Tibial nerve (tissue), 4 donors: Measurements from ENCODE around the gene DLGAP1. TPM values are rescaled to one million over a fixed set of nuclear protein-coding genes. Genes with fewer than 3 reads are reported as not detected.

ENCODE experiments used
- DNase-seq, 2 donors: peaks; one replicate each; pipeline ENCODE4 v3.0.0-alpha.2; 2019; ENCODE audit warnings: low spot score in 2 of 2
- H3K27ac ChIP-seq, 4 donors: fragments of 200-600 bp; sonication (generic) in 3 of 4; one replicate each; pipeline ENCODE4 v1.5.1; 2017 to 2019; ENCODE audit warnings: mild to moderate bottlenecking in 1 of 4
- H3K27me3 ChIP-seq, 2 donors: fragments of 200-600 bp; sonication (generic) in 1 of 2; one replicate each; pipeline versions ENCODE4 v1.5.1 to v1.6.0; 2017 to 2019
- H3K36me3 ChIP-seq, 3 donors: fragments of 200-600 bp; sonication (generic); one replicate each; pipeline ENCODE4 v1.5.1; 2018 to 2019
- H3K4me1 ChIP-seq, 4 donors: fragments of 200-600 bp; sonication (generic) in 3 of 4; one replicate each; pipeline ENCODE4 v1.5.1; 2017 to 2019
- H3K4me3 ChIP-seq, 4 donors: fragments of 200-600 bp; sonication (generic) in 3 of 4; one replicate each; pipeline ENCODE4 v1.5.1; 2017 to 2019; ENCODE audit warnings: mild to moderate bottlenecking in 1 of 4, moderate library complexity in 1 of 4
- H3K9me3 ChIP-seq, 4 donors: fragments of 200-600 bp; sonication (generic) in 3 of 4; one replicate each; pipeline ENCODE4 v1.5.1; 2017 to 2019
- CTCF ChIP-seq, 5 experiments: fragments of 200-600 bp in 3 of 5; fragments of 450-650 bp in 2 of 5; sonication (generic) in 3 of 5; IDR thresholded peaks; one replicate each; pipeline ENCODE4 v1.5.1; 2016 to 2019; ENCODE audit warnings: antibody characterized with exemption in 5 of 5, mild to moderate bottlenecking in 3 of 5, moderate library complexity in 2 of 5
- EP300 ChIP-seq, 2 donors: sonication (generic); formaldehyde crosslinking; IDR thresholded peaks; one replicate each; pipeline ENCODE4 v1.6.1; 2017; ENCODE audit warnings: antibody characterized with exemption in 2 of 2, mild to moderate bottlenecking in 1 of 2
- POLR2A ChIP-seq, 2 donors: fragments of 450-650 bp; IDR thresholded peaks; one replicate each; pipeline ENCODE4 v1.6.1; 2017; ENCODE audit warnings: antibody characterized with exemption in 2 of 2, mild to moderate bottlenecking in 2 of 2, moderate library complexity in 2 of 2
- WGBS, 2 donors: methylation state at CpG; one replicate each; pipeline ENCODE4 v1.1.5; 2018; 5-methylcytosine and 5-hydroxymethylcytosine counted together
- total RNA-seq, 4 donors: library from RNA; depleted of rRNA; stranded (reverse); fragments of >200 nt; gene quantifications; one replicate each; pipeline ENCODE4 v1.1.0, GENCODE V29; 2016

DLGAP1 gene
- total RNA-seq, 4 donors from 2014 or later = 1.5 to 18.3 (median 2.5) TPM

DNA sequence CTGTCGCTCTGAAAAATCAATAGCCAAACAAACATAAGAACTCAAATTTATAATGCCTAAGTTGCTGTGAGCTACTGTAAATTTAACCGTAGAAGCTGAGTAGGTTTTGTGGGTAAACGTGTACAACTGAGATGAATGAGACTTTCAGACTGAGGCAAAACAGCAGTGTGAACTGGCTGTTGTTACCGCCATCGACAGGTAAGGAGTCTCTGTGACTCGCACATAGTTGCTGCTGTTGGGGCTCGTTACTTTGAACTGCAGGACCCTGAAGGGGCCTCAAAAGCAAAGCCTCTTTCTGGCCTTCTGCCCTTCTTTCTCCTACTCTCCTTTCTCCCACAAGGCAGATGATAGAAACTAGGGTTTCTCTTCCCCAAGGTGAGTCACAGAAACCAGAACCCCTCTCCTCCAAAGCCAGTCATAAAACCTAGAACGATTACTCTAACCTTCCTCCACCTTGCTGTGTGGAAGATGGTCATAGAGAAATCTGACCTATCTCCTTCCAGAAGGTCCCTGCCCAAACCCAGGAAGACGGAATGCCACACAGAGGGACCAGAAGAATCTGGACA is 101.2 kb downstream of the DLGAP1 start:
- Histone ChIP-seq H3K9me3 (no peaks in the 10 kb centered on the region), H3K27me3 (no peaks in the 10 kb centered on the region), H3K27ac (no peak overlapping the region), H3K36me3 (no peaks in the 10 kb centered on the region), H3K4me3 (no peak overlapping the region), H3K4me1 (no peaks in the 10 kb centered on the region)
- WGBS, 2 donors = 58 to 60% methylated on average over 9 of the region's 9 CpGs
- TF ChIP-seq CTCF (IDR thresholded peaks at IDR 0.05) = no peak
- TF ChIP-seq EP300 (IDR thresholded peaks at IDR 0.05) = no peak
- TF ChIP-seq POLR2A (IDR thresholded peaks at IDR 0.05) = no peak
- DNase-seq = no peak

DNA sequence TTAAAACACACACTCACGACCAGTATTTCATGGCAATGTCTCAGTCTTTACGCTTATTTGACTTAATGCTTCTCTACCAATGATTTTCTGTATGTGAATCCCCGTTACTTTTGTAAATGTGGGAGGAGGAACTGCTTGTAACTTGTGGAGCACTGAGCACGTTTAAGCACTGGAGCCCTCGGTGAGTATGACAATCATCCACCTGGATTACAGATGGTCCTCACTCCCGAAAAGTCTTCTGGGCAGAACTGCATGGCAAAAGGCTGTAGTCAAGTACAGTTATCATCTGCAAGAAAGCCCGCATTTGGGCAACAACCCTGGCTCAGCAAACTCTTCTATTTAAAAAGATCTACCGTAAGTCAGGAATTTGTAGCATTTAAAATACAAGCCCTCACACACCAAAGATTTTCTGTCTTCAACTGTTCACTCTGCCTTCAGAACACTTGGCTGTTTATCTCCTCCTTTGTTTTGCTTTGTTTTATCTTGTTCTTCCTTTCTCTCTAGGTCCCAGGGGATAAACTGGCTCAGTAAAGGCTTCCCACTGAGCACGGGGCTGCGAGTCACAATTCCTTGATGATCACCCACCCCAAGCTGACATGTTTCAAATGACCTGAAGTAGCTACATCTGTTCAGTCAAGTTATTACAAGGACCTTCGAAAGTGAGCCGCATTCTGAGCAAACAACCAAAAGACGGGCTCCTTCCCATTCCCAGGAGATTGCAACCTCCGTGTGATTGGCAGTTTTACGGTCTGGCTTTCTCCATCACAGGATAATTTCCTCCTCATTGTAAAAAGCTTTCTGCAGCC is 102.2 kb downstream of the DLGAP1 start:
- Histone ChIP-seq H3K36me3 (no peaks in the 10 kb centered on the region), H3K27ac (no peak overlapping the region), H3K4me3 (no peak overlapping the region), H3K9me3 (no peaks in the 10 kb centered on the region), H3K4me1 (no peaks in the 10 kb centered on the region), H3K27me3 (no peaks in the 10 kb centered on the region)
- DNase-seq = no peak
- TF ChIP-seq POLR2A (IDR thresholded peaks at IDR 0.05) (no peak), EP300 (IDR thresholded peaks at IDR 0.05) (no peak), CTCF (IDR thresholded peaks at IDR 0.05) (no peak)
- 44 to 52% methylated on average over 15 of the region's 15 CpGs for WGBS, 2 donors

GRCh38 chr18:4351005-4351404 is 104.1 kb downstream of the DLGAP1 start:
- Histone ChIP-seq H3K27ac (no peak overlapping the region), H3K4me1 (no peaks in the 10 kb centered on the region), H3K27me3 (no peaks in the 10 kb centered on the region), H3K36me3 (no peaks in the 10 kb centered on the region), H3K9me3 (no peaks in the 10 kb centered on the region), H3K4me3 (no peak overlapping the region)
- no peak for DNase-seq
- TF ChIP-seq CTCF (IDR thresholded peaks at IDR 0.05) = no peak
- TF ChIP-seq POLR2A (IDR thresholded peaks at IDR 0.05) = no peak
- no peak for TF ChIP-seq EP300 (IDR thresholded peaks at IDR 0.05)
- 86 to 90% methylated on average over 2 of the region's 2 CpGs for WGBS, 2 donors

GRCh38 chr18:4335386-4335785 is 119.7 kb downstream of the DLGAP1 start:
- Histone ChIP-seq H3K4me1 (no peaks in the 10 kb centered on the region), H3K27ac (no peak overlapping the region), H3K4me3 (no peak overlapping the region), H3K36me3 (no peaks in the 10 kb centered on the region), H3K27me3 (no peaks in the 10 kb centered on the region), H3K9me3 (no peaks in the 10 kb centered on the region)
- WGBS, 2 donors = 86 to 92% methylated on average over 1 of the region's 1 CpG
- DNase-seq = no peak
- TF ChIP-seq CTCF (IDR thresholded peaks at IDR 0.05) = no peak
- no peak for TF ChIP-seq EP300 (IDR thresholded peaks at IDR 0.05)
- TF ChIP-seq POLR2A (IDR thresholded peaks at IDR 0.05) = no peak

DNA sequence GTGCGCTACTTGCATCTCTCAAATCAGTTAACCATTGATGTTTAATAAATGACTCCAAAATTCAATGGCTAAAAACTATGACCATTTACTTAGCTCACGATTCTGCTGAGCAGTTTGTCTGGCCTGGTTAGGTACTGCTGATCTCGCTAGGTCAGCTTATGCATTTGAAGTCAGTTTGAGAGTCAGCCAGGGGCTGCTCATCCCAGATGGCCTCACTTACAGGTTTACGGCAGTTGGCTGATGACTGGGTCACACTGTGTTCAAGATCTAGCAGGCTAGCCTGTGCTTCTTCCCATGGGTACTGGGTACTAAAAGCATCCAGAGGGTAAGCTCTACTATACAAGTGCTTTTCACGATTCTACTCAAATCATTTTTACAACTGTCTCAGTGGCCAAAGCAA is 122.1 kb downstream of the DLGAP1 start:
- WGBS, 2 donors = 82 to 91% methylated on average over 5 of the region's 5 CpGs
- DNase-seq = no peak
- H3K9me3 ChIP-seq = no peaks in the 10 kb centered on the region
- H3K36me3 ChIP-seq = no peaks in the 10 kb centered on the region
- no peaks in the 10 kb centered on the region for H3K4me1 ChIP-seq
- TF ChIP-seq EP300 (IDR thresholded peaks at IDR 0.05) = no peak
- no peak for TF ChIP-seq POLR2A (IDR thresholded peaks at IDR 0.05)
- no peak for TF ChIP-seq CTCF (IDR thresholded peaks at IDR 0.05)
- H3K27ac ChIP-seq = no peak overlapping the region
- no peak overlapping the region for H3K4me3 ChIP-seq
- H3K27me3 ChIP-seq = no peaks in the 10 kb centered on the region
